Muscle of back (tissue), 13 donors: ENCODE data around the gene CCDC63. TPM values are rescaled to one million over a fixed set of nuclear protein-coding genes. Genes with fewer than 3 reads are reported as not detected.

Experiments used
- DNase-seq, 3 donors: peaks; one replicate each; pipeline versions ENCODE4 v3.0.0 to v3.0.0-alpha.2; 2013
- long read RNA-seq, 9 donors: transcript quantifications; one replicate each; lab custom pipeline, GENCODE V29; 2026
- polyA plus RNA-seq, 10 donors: library from polyadenylated mRNA; unstranded; fragments of 120-200 nt; gene quantifications; one replicate each; pipeline ENCODE4 v1.2.1, GENCODE V29; 2013; ENCODE audit not compliant: insufficient read length in 10 of 10

The CCDC63 gene
- under 1 TPM in 4 of 10 donors, not detected in 6; 0.13 to 0.18 (median 0.16) TPM for polyA plus RNA-seq
- long read RNA-seq, donor 1, partial matches to known transcripts = 2,016 of 2,062 reads
- long read RNA-seq, donor 1, other reads (novel, unspliced or antisense) = 46 of 2,062 reads
- long read RNA-seq, donor 2 = 0 reads
- long read RNA-seq, donor 3 = 0 reads
- long read RNA-seq, donor 4, partial matches to known transcripts = 2,656 of 2,725 reads
- long read RNA-seq, donor 4, other reads (novel, unspliced or antisense) = 69 of 2,725 reads
- long read RNA-seq, donor 5, partial matches to known transcripts = 4,273 of 4,334 reads
- long read RNA-seq, donor 5, other reads (novel, unspliced or antisense) = 61 of 4,334 reads
- long read RNA-seq, donor 6, partial matches to known transcripts = 4,704 of 4,827 reads
- long read RNA-seq, donor 6, other reads (novel, unspliced or antisense) = 123 of 4,827 reads
- long read RNA-seq, donor 7, partial matches to known transcripts = 893 of 905 reads
- long read RNA-seq, donor 7, other reads (novel, unspliced or antisense) = 12 of 905 reads
- long read RNA-seq, donor 8 = 0 reads
- long read RNA-seq, donor 9 = 0 reads

GRCh38 chr12:110846615-110847566, at the start of gene CCDC63:
Gene CCDC63 (plus strand): TSS chr12:110846987. CDS start chr12:110852955, 5,968 bp downstream.
- DNase-seq = peak; percentile 25 to 74 (median 44)

- DNase-seq = no peak
Observed at GRCh38 chr12:110798461-110798860, 48.3 kb upstream of the CCDC63 start.

GRCh38 chr12:110802489-110802888, 44.3 kb upstream of the CCDC63 start:
- no peak for DNase-seq

GRCh38 chr12:110804406-110804805, 42.4 kb upstream of the CCDC63 start:
- no peak for DNase-seq

- no peak for DNase-seq
Observed at GRCh38 chr12:110807640-110808039, 39.1 kb upstream of the CCDC63 start.

GRCh38 chr12:110809149-110809548, 37.6 kb upstream of the CCDC63 start:
- no peak for DNase-seq

GRCh38 chr12:110811972-110812371, 34.8 kb upstream of the CCDC63 start:
- DNase-seq = no peak

- DNase-seq = no peak
Observed at GRCh38 chr12:110813285-110813684, 33.5 kb upstream of the CCDC63 start.

- DNase-seq = no peak
Observed at GRCh38 chr12:110813756-110814155, 33.0 kb upstream of the CCDC63 start.

GRCh38 chr12:110816248-110816647, 30.5 kb upstream of the CCDC63 start:
- no peak for DNase-seq

GRCh38 chr12:110816779-110817178, 30.0 kb upstream of the CCDC63 start:
- DNase-seq = no peak

- DNase-seq = no peak
Observed at GRCh38 chr12:110818511-110818910, 28.3 kb upstream of the CCDC63 start.

- DNase-seq = no peak
Observed at GRCh38 chr12:110819150-110819549, 27.6 kb upstream of the CCDC63 start.

- no peak for DNase-seq
Observed at GRCh38 chr12:110819646-110820045, 27.1 kb upstream of the CCDC63 start.

- no peak for DNase-seq
Observed at GRCh38 chr12:110821917-110822316, 24.9 kb upstream of the CCDC63 start.

GRCh38 chr12:110822821-110823415, 23.9 kb upstream of the CCDC63 start:
- DNase-seq = no peak

- DNase-seq = no peak
Observed at GRCh38 chr12:110824342-110824741, 22.4 kb upstream of the CCDC63 start.

GRCh38 chr12:110825530-110825929, 21.3 kb upstream of the CCDC63 start:
- no peak for DNase-seq

GRCh38 chr12:110826592-110827200, 20.1 kb upstream of the CCDC63 start:
- DNase-seq = peak; percentile 72 to 88 (median 80)

- no peak for DNase-seq
Observed at GRCh38 chr12:110829308-110829707, 17.5 kb upstream of the CCDC63 start.

- DNase-seq = no peak
Observed at GRCh38 chr12:110836291-110836690, 10.5 kb upstream of the CCDC63 start.
